NCI-H345 treated with DMSO at 0.1 percent for 48 hours (cell line): ENCODE data around the gene ABCC1.
"Not testable (repeated sequence)": the region's sequence is repeated elsewhere in the genome, so short reads cannot be mapped to it uniquely, and the experiment has no call there.

Experiments used
- DNase-seq: peaks from one replicate; lab custom pipeline; 2025; ENCODE audit not compliant: unreplicated experiment; lab: John Stamatoyannopoulos, UW

ABCC1 gene

DNA sequence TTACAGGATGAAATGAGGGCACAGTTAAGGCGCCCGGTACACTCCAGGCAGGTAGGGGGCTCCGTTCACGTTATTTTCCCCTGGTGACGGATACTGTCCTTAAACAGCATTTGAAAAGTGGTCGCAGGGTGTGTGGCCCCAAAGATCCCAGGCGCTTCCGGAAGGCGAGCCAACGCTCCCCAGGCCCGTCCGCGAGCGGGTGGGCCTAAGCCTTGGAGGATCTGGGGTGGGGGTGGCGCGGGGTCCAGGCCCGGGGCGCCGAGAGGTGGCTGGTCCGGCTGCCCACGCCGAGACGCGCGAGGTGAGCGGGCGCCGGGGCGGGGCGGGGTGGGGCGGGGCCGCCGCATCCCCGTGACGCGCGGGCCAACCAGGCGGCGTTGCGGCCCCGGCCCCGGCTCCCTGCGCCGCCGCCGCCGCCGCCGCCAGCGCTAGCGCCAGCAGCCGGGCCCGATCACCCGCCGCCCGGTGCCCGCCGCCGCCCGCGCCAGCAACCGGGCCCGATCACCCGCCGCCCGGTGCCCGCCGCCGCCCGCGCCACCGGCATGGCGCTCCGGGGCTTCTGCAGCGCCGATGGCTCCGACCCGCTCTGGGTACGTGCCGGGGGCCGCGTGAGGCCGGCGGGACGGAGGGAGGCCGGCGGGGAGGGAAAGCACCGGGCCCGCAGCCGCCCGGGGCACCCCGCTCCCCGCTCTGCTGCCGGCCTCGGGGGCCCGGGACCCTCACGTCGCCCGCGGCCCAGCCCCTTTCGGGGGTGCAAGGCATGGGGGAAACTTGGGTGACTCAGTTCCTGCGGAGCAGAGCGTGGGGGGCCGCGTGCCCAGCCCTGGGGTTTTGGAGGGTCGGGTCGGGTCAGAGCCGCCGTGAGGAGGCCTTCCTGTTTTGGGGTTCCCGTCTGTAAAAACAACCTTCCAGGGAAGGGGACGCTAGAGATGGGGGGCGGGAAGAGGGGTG is at the start of gene ABCC1:
ABCC1 (plus strand) TSS at position 407 of the 951 bp plus-strand sequence; CDS start at position 543, 136 bp downstream.
- no peak for DNase-seq

DNA sequence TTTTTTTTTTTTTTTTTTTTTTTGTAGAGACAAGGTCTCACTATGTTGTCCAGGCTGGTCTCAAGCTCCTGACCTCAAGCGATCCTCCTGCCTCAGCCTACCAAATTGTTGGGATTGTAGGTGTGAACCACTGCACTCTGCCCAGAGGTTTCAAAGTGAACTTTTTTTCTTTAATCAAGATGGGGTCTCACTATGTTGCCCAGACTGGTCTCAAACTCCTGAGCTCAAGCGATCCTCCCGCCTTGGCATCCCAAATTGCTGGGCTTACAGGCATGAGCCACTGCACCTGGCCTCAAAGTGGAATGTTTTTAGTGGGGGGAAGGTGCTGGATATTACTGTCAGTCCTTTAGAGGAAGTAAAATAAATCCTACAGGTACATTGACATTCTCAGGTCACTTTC is 49.1 kb upstream of the ABCC1 start:
- DNase-seq, result no peak

DNA sequence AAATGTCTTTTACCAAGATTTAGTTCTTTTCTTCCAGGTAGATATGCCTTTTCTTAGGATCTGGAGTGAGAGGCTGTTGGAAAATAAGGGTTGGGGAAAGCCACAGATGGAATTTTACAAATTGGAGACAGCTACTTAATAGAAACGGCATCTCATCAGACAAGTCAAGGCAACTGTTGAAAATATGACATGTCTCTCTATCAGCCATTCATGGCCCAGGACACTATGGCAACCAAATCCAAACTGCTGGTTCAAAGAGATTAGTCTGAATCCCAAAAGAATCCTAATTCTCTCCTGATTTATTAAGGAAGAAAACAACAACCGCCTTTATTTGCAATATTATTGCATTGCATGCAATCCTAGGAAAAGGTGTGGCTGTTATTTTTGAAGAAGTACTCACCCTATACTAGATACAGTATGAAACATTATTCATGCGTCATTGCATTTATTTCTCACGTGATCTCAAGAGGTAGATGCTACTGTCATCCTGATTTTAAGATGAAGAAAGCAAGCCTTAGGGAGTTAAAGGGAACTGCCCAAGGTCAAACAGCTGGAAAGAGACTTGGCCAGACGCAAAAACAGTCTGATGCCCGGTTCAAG is 48.4 kb upstream of the ABCC1 start:
- no peak for DNase-seq

DNA sequence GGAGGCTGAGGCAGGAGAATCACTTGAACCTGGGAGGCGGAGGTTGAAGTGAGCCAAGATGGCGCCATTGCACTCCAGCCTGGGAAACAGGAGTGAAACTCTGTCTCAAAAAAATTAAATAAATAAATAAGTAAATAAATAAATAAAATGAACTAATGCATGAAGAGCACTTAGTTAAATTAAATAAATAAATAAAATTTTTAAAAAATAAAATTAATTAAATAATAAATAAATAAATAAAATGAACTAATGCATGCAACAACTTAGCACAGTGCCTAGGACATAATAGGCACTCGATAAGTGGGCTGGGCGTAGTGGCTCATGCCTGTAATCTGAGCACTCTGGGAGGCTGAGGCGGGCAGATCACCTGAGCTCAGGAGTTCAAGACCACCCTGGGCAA is 45.5 kb upstream of the ABCC1 start:
- DNase-seq, result no peak

DNA sequence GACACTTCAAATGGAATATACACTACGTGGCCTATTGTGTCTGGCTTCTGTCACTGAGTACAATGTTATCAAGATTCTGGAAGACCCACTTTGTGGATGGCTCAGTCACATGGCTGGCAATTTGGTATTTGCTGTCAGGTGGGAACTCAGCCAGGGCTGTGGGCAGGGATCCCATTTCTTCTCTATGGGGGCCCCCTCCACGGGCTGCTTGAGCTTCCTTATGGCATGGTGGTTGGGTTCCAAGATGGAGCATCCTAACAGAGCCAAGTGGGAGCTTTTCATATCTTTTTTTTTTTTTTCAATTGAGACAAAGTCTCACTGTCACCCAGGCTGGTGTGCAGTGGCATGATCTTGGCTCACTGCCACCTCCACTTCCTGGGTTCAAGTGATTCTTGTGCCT is 43.0 kb upstream of the ABCC1 start:
- no peak for DNase-seq

GRCh38 chr16:15907863-15908478 is 41.4 kb upstream of the ABCC1 start:
- peak; percentile 42 for DNase-seq

DNA sequence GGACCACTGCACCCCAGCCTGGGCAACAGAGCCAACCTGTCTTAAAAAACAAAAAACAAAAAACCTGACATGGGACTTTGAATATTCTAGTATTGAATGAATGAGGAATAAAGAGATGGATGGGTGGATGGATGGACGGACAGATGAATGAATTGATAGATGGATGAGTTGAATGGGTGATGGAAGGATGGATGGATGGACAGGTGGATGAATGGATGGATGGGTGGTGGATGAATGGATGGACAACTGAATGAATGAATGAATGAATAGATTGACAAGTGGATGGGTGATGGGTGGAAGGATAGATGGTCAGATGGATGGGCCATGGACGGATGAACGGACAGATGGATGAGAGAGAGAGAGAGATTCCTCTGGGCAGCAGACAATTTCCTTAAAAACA is 38.2 kb upstream of the ABCC1 start:
- DNase-seq, result no peak

GRCh38 chr16:15913046-15913698 is 36.2 kb upstream of the ABCC1 start:
- DNase-seq, result no peak

DNA sequence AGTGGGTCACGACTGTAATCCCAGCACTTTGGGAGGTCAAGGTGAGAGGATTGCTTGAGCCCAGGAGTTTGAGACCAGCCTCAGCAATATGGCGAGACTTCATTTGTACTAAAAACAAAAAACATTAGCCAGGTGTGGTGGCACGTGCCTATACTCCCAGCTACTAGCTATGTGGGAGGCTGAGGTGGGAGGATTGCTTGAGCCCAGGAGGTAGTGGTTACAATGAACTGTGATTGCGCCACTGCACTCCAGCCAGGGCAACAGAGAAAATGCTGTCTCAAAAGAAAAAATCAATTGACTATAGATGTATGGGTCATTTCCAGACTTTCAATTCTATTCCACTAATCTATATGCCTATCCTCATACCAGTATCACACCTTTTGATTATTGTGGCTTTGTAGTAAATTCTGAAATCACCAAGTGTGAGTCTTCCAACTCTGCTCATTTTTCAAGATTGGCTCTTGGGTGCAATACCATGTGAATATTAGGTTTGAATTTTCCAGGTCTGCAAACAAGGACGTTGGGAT is 33.8 kb upstream of the ABCC1 start:
- DNase-seq, result no peak

- no peak for DNase-seq
Measured at GRCh38 chr16:15916323-15916722, 33.1 kb upstream of the ABCC1 start.

- not testable (repeated sequence) for DNase-seq
Measured at GRCh38 chr16:15918314-15918713, 31.1 kb upstream of the ABCC1 start.

DNA sequence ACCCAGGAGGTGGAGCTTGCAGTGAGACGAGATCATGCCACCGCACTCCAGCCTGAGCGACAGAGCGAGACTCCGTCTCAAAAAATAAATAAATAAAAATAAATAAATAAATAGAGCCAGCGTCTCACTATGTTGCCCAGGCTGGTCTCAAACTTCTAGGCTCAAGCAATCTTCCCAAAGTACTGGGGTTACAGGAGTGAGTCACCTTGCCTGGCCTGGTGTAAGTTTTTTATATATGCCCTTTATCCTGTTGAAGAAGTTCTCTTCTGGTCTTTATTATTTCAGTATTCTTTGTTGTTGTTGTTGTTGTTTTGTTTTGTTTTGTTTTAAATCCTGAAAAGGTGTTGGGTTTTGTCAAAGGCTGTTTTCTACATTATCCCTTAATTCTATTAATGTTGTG is 30.1 kb upstream of the ABCC1 start:
- no peak for DNase-seq

- DNase-seq, result no peak
Measured at GRCh38 chr16:15924996-15925395, 24.4 kb upstream of the ABCC1 start.

GRCh38 chr16:15925631-15926030 is 23.8 kb upstream of the ABCC1 start:
- peak; percentile 13 for DNase-seq

DNA sequence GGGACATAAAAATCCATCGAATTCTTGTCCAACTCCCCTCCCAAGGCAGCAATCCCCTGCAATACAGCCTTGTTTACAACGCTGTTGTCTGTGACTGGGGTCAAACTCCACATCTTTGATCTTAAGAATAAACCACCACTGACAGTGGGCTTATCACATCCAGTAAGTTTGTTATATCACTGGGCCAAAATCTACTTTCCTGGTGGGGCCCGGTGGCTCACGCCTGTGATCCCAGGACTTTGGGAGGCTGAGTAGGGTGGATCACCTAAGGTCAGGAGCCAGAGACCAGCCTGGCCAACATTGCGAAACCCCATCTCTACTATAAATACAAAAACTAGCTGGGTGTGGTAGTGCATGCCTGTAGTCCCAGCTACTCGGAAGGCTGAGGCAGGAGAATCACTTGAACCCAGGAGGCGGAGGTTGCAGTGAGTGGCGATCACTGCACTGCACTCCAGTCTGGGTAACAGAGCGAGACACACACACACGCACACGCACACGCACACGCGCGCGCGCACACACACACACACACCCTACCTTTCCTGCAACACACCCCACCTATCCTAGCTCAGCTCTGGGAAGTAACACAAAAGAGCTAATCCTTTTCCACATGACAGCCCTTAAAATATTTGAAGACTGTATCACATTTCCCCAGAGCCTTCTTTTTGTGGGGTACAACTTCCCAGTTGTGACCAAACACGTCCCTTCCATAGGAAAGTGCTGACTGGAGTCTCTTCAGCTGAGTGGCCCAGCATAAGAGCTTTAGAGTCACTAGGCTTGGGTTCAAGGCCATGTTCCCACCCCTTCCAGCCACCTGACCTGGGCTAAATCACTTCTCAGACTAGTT is 20.9 kb upstream of the ABCC1 start:
- DNase-seq, result no peak

GRCh38 chr16:15932939-15933338 is 16.5 kb upstream of the ABCC1 start:
- no peak for DNase-seq

- no peak for DNase-seq
Measured at GRCh38 chr16:15933781-15934180, 15.6 kb upstream of the ABCC1 start.

GRCh38 chr16:15934991-15935390 is 14.4 kb upstream of the ABCC1 start:
- no peak for DNase-seq

DNA sequence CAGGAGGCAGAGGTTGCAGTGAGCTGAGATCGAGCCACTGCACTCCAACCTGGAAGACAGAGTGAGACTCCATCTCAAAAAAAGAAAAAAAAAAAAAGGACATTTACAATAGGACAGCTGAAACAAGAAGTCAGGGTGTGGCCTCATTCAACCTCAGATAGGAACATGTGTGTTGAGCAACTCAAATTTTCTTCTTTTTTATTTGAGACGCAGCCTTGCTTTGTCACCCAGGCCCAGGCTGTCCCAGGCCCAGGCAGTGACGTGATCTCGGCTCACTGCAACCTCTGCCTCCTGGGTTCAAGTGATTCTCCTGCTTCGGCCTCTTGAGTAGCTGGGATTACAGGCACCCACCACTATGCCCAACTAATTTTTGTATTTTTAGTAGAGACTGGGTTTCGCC is 12.6 kb upstream of the ABCC1 start:
- DNase-seq, result not testable (repeated sequence)

DNA sequence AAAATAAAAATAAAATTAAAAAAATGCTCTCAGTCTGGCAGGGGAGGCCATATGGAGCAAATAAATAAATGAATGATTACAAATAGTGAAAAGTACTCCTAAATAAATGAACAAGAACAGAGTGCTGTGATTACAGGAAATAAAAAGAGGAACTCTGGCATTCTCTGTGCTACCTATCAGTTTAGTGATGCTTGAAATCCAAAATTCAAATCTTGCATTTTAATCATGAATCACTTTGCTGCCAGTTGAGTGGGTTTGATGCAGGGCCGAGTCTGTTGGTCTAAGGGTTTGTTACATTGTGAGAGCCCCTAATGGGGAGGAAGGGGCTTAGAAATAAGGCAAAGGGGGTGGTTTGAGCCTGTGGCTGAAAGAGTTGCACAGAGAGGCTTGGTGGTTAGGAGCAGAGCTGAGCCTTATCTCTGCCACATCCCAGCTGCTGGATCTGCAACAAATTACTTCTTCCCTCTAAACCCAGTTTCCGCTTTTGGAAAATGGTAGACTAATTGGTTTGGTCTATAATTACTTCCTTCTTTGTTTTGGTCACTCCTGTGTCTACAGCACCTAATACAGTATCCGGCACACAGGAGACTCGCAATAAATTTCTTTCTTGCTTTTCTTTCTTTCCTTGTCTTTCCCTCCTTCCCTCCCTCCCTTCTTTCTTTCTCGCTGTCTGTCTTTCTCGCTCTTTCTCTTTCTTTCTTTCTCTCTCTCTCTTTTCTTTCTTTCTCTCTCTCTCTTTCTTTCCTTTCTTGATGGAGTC is 6.3 kb upstream of the ABCC1 start:
- no peak for DNase-seq
